ENCODE measurements around the gene NXNL2.

NXNL2 gene

DNA sequence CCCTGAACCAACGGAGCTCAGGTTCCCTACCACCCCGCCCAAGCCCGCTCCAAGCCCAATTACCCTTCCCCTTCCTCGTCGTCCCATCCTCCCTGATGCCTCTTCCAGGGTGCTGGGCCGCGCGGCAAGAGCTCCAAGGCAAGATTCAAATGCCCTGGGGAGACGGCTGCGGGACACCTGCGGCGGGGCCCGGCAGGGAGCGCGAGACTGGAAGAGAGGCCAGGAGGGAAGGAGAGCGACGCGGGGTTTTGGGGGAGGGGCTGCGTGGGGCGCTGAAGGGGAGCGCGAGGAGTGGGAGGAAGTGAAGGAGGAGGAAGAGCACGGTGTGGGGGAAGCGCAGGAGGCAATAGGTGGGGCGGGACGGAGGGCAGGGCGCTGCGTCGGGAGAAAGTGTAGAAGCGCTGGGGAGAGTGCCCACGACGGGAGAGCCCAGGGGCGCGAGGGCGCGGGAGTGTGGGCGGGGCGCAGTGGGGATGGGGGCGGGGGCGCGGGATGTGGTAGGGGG is 975 bp upstream of the NXNL2 start:
- no peak for DNase-seq

DNA sequence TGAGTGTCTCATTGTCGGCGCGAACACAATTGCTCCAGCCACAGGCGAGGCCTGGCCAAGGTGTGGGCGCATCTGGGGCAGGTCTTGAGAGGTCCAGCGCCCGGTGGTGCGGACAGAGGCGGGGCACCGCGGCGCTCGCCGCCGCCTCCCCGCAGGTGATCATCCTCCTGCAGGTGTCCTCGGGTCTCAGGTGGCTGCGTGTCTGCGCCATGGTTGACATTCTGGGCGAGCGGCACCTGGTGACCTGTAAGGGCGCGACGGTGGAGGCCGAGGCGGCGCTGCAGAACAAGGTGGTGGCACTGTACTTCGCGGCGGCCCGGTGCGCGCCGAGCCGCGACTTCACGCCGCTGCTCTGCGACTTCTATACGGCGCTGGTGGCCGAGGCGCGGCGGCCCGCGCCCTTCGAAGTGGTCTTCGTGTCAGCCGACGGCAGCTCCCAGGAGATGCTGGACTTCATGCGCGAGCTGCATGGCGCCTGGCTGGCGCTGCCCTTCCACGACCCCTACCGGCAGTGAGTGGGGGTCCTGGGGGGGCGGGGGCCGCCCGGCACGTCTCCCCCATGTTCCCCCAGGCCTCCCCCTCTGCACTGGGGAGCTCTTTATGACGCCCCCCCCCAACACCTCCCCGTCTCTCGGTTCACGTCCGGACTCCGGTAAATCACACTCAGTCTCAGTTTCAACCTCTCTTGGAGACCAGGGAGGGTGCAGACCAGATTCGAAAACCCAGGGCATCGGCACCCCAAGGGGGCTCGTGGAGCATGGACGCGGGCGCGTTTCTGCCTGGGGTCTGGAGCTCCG is 446 bp downstream of the NXNL2 start:
- no peak for DNase-seq

DNA sequence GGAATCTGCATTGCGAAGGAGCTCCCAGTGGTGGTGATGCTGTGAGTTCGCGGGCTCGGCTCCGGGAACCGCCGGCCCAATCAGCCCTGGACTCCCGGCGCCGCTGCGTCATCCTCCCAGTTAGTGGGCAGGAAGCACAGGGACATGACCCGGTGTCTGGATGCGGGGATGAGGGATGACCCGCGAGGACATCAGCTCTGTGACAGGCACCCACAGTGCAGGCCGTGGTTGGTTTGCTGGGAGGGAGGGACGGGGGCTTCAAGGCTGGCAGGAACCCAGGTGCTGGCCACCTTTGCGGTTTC is 996 bp downstream of the NXNL2 start:
- no peak for DNase-seq

- DNase-seq, result no peak
Observed at GRCh38 chr9:88536951-88537760, 2.2 kb downstream of the NXNL2 start.

DNA sequence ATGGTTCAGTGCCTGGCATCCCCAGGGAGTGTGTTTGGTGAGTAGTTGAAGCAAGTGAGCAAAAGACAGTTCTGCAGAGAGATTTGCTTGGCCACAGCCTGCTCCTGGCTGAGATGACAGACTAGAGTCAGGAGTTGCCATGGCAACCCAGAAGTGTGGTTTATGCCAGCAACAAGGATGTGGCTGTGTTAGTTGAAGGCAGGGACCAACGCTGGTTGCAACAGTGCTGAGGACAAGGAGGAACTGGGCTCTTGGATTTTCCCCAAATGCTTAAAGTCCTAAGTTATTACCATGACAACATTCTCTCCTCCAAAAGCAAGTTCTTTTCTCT is 2.7 kb downstream of the NXNL2 start:
- no peak for DNase-seq

DNA sequence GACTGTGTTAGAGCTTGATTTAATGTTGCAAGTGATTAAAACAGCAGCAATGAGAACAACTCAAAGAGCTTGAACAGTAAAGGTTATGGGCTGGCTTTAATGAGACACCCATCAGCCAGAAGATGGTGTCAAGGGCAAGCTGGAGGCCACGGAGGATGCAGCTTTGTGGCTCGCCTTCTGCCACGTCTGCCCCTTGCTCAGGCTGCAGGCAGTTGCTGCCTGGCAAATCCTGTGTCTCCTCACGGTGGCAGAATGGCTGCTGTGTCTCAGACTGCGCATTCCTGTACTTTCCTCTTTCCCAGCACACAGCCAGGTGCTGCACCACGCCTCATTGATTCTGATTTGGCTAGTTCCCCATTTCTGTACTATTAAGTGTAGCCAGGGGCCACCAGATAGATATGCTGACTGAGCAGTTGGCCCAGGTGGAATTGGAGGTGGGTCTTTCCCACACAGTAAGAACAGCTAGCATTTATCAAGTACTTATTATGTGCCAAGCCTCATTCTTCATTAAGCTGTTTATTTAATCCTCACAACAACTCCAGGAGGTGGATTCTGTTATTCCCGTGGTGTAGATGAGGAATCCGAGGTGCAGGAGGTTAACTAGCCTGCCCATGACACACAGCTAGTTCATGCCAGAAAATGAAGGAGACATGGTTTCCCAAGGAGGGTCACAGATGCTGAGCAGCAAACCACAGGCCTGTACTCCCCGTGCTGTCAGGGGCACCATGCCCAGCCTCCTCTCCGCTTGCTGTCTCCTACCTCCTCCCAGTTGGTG is 3.5 kb downstream of the NXNL2 start:
- no peak for DNase-seq

- DNase-seq, result no peak
Observed at GRCh38 chr9:88539246-88539645, 4.3 kb downstream of the NXNL2 start.

- DNase-seq, result no peak
Observed at GRCh38 chr9:88540251-88540763, 5.3 kb downstream of the NXNL2 start.

GRCh38 chr9:88544245-88544644 is 9.3 kb downstream of the NXNL2 start:
- no peak for DNase-seq

GRCh38 chr9:88551546-88552137 is 16.7 kb downstream of the NXNL2 start:
- no peak for DNase-seq

DNA sequence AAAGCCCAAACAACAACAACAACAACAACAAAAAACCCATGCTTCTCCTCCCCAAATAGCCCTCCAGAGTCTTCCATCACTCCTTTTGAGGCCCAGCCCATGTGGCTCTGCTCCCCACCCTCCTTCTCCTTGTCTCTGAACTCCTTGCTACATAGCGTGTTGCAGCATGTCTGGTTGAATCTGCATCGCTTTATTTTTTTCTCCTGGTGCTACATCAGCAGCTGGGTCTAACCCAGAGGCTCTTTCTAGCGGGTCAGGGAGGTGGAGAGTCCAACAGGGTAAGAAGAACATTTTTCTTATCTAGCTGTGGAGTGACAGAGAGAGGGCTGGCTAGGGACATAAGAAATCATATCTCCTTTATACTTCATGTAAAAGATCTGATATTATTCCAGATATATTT is 18.4 kb downstream of the NXNL2 start:
- DNase-seq, result no peak

DNA sequence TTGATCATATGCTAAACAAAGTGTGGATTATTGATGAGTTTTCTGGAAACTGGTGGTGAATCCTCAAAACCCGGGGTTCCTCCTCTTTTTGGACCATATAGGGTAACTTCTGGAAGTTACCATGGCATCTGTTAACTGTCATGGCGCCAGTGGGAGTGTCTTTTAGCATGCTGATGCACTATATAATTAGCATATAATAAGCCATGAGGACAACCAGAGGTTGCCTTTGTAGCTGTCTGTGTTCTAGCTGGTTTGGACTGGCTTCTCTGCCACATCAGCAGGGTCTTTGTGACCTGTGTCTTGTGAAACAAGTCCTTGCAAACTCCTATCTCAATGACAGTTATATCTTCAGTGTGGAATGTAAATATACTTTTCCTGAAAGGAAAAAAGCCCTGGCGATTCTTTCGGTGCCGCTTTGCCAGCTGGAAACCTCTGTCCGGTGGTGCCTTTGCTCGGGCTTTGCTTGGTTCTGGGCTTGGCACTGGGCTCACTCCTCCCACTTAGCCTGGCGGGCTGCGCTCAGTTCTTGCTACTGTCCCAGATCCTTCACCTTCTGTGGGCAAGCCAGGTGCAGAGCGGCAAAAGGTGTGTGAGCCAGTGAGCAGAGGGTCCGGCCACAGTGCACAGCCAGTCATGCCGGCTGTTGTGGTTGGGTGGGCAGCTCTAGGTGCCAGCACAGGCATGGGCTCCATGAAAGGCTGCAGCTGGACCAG is 20.4 kb downstream of the NXNL2 start:
- DNase-seq, result no peak

DNA sequence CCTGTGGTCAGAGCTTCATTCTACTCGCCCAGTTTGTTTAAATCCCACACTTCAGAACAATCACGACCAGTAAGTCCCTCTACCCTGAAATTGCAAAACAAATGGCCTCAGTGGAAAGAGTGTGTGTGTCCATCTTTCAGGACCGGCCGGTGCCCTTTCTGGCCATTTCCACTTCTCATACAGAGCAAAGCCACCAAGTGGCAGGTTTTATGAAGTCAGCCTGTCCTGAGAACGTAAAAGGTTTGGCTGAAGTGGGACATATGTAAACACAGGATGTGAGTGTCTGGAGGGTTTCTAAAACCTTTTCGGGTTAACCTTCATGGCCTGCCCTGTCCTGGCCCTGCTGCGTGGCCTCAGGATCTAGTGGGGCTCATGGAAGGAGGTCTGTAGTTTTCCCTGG is 24.7 kb downstream of the NXNL2 start:
- no peak for DNase-seq

DNA sequence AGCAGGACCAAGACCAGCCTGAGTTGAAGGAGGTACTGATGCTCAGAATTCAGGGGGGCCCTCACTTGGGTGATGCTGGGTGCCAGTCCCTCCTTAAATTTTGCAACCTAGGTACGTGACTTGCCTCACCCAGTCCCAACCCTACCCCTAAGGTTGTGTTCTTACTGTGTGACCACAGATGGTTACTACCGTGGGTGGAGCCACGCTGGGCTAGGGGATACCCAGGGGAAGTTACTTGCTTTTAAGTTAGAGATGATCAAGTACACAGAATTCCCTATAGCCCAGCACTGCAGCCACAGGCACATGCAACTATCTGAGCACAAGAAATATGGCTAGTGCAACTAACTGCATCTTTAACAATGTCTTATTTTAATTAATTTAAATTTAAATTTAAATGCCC is 32.9 kb downstream of the NXNL2 start:
- DNase-seq, result no peak

GRCh38 chr9:88571419-88571818 is 36.4 kb downstream of the NXNL2 start:
- no peak for DNase-seq

DNA sequence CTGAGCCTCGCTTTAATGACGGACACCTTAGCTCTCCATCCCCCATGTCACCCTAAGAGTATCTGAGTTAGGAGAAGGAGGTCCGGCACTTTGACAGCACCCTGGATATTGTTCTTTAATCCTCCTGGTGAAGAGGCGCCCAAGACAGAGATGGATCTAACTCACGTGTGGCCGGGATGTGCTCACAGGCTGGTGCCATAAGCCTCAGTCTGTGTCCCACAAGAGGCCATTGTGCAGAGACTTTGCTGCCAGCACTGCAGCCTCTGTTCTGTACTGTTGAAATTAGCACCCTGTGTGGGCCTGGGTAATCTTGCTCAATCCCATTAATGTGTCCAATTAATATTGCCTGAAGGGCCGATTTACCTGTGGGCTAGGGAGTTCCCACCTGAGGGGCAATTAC is 37.7 kb downstream of the NXNL2 start:
- no peak for DNase-seq

GRCh38 chr9:88574953-88575352 is 40.0 kb downstream of the NXNL2 start:
- DNase-seq, result no peak

- no peak for DNase-seq
Observed at GRCh38 chr9:88577256-88578120, 42.5 kb downstream of the NXNL2 start.

GRCh38 chr9:88578121-88579049 is 43.4 kb downstream of the NXNL2 start:
- peak; percentile 18 for DNase-seq

GRCh38 chr9:88579050-88579715 is 44.2 kb downstream of the NXNL2 start:
- DNase-seq, result no peak
